ENCODE results near the gene SHOC1. TPM values are rescaled to one million over a fixed set of nuclear protein-coding genes. Genes with fewer than 3 reads are reported as not detected.

SHOC1 gene
- total RNA-seq, 1 donor from 2014 or later = not detected

Other genes starting within 250 kb of the SHOC1 start
- gene PTGR1, start 195.3 kb downstream of the SHOC1 start, total RNA-seq = 44.9 TPM
- gene DNAJC25, start 163.6 kb downstream of the SHOC1 start, total RNA-seq = 5.4 TPM
- 28.8 TPM for gene GNG10, start 133.3 kb downstream of the SHOC1 start, total RNA-seq
- 12.8 TPM for gene UGCG, start 101.9 kb upstream of the SHOC1 start, total RNA-seq

All from Right ventricle myocardium inferior (tissue), 1 donor.